Lung (tissue), 12 donors: Measurements from ENCODE around the gene NRCAM. TPM values are rescaled to one million over a fixed set of nuclear protein-coding genes. Genes with fewer than 3 reads are reported as not detected.
A peak's percentile ranks its signal among the peaks of the same experiment; 100 is the strongest.

ENCODE experiments used
- ATAC-seq: fragments of 200-7000 bp; cut with Tn5 transposase; one replicate; pipeline ENCODE4 v1.9.1; 2020; ENCODE audit warnings: moderate number of reproducible peaks; ENCODE audit not compliant: insufficient read depth, low FRiP score
- DNase-seq, 3 donors: peaks; one replicate each; pipeline ENCODE4 v3.0.0-alpha.2; 2013 to 2017
- H3K27ac ChIP-seq, 2 donors: one replicate each; pipeline ENCODE4 v1.5.1; 2013; ENCODE audit warnings: mild to moderate bottlenecking in 2 of 2, moderate library complexity in 2 of 2, control low read depth in 1 of 2, inconsistent platforms in 1 of 2, low read depth in 1 of 2, low read length in 1 of 2
- H3K27me3 ChIP-seq, 3 donors: one replicate each; pipeline ENCODE4 v1.5.1; 2013; ENCODE audit warnings: low read length in 2 of 3; ENCODE audit not compliant: control insufficient read depth in 3 of 3, insufficient read depth in 3 of 3
- H3K36me3 ChIP-seq, 4 donors: one replicate each; pipeline ENCODE4 v1.5.1; 2013; ENCODE audit warnings: low read length in 4 of 4, mild to moderate bottlenecking in 1 of 4, moderate library complexity in 1 of 4; ENCODE audit not compliant: control insufficient read depth in 4 of 4, insufficient read depth in 4 of 4
- H3K4me1 ChIP-seq, 5 donors: one replicate each; pipeline ENCODE4 v1.5.1; 2013; ENCODE audit warnings: low read length in 5 of 5, mild to moderate bottlenecking in 2 of 5, moderate library complexity in 1 of 5; ENCODE audit not compliant: control insufficient read depth in 5 of 5, insufficient read depth in 5 of 5
- H3K4me3 ChIP-seq: one replicate; pipeline ENCODE4 v1.5.1; 2013; ENCODE audit warnings: mild to moderate bottlenecking, control low read depth, moderate library complexity
- H3K9ac ChIP-seq, 2 donors: one replicate each; pipeline ENCODE4 v1.5.1; 2013; ENCODE audit warnings: low read length in 2 of 2, control low read depth in 1 of 2; ENCODE audit not compliant: insufficient read depth in 1 of 2
- H3K9me3 ChIP-seq, 4 donors: one replicate each; pipeline ENCODE4 v1.5.1; 2013; ENCODE audit warnings: low read length in 3 of 4, mild to moderate bottlenecking in 1 of 4, moderate library complexity in 1 of 4; ENCODE audit not compliant: control insufficient read depth in 4 of 4, insufficient read depth in 3 of 4
- WGBS, 2 donors: extraction: QIAGEN DNeasy Blood & Tissue Kit; methylation state at CpG; one replicate each; pipeline ENCODE4 v1.1.7; 2013; 5-methylcytosine and 5-hydroxymethylcytosine counted together
- polyA plus RNA-seq, 2 donors: library from polyadenylated mRNA; stranded (reverse); fragments of 200-250 nt; gene quantifications; one replicate each; pipeline ENCODE4 v1.2.1, GENCODE V29; 2013
- total RNA-seq, 2 donors: library from RNA; depleted of rRNA in 1 of 2; stranded (reverse); fragments of >200 nt in 1 of 2; gene quantifications; one replicate each; pipeline ENCODE4 v1.2.1, GENCODE V29; 2014 to 2021
- TF ChIP-seq, protein P1 (sequence below): IDR thresholded peaks from 2 replicates; pipeline ENCODE4 v1.5.1; 2012; ENCODE audit warnings: mild to moderate bottlenecking; ENCODE audit errors: control extremely low read depth, extremely low read depth
- donor health status: control.
- donor health status: control.
- donor health status: Bipolar disorder and iron deficiency.
- donor health status: healthy.
- donor health status: DM: yes; HTN: yes; CAD: no.

Gene NRCAM
- total and polyA plus RNA-seq, 4 donors: 2.5 to 32.4 (median 11.0) TPM

DNA sequence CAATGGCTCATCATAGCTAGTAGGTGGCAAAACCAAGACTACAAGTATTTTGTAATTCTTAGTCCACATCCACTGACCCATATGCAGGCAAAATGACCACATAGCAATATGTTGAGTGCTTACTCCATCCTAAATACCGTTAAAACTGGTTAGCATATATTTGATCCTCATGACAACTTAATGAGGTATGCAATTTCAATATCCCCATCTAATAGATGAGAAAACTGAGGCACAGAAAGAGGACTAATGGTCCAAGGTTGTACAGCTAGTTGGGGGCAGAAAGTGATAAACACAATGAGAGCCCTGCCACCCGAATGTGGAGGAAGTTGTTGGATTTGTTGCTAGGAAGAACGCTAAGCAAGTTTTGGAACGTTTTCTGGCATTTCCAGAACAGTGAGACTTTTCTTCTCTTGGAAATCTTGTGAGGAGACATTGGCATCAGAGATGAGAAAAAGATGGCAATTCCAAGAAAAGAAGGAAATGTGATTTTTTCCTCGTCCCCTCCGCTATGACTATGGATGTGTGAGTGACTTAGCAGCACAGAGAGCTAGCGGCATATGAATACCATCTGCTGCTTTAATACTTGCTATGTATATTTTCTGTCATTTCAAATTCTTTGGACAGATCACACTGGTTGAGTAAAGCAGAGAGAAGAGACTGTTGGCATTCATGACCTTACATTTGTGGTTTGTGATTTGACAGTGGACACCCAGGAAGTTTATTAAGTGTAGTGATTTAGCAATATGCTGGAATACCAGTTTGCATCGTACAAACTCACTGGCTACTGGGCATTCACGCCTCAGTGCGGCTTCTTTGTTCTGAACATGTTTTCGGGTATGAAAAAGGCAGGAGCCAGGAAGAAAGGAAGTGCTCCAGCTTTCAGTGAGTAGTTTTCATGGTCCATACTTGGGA is 51.5 kb downstream of the NRCAM start:
- TF ChIP-seq, protein P1, sequence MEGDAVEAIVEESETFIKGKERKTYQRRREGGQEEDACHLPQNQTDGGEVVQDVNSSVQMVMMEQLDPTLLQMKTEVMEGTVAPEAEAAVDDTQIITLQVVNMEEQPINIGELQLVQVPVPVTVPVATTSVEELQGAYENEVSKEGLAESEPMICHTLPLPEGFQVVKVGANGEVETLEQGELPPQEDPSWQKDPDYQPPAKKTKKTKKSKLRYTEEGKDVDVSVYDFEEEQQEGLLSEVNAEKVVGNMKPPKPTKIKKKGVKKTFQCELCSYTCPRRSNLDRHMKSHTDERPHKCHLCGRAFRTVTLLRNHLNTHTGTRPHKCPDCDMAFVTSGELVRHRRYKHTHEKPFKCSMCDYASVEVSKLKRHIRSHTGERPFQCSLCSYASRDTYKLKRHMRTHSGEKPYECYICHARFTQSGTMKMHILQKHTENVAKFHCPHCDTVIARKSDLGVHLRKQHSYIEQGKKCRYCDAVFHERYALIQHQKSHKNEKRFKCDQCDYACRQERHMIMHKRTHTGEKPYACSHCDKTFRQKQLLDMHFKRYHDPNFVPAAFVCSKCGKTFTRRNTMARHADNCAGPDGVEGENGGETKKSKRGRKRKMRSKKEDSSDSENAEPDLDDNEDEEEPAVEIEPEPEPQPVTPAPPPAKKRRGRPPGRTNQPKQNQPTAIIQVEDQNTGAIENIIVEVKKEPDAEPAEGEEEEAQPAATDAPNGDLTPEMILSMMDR: no peak
- Histone ChIP-seq H3K36me3 (no peaks in the 10 kb centered on the region), H3K27me3 (no peaks in the 10 kb centered on the region), H3K4me1 (peaks cover 0 to 50% (median 0%) of the 10 kb centered on the region in 5 donors), H3K27ac (no peak overlapping the region), H3K9ac (no peak overlapping the region), H3K4me3 (no peak overlapping the region), H3K9me3 (no peaks in the 10 kb centered on the region)
- peak; percentile 53 to 81 (median 76) for DNase-seq
- ATAC-seq: no peak
- 80 to 84% methylated on average over 11 of the region's 11 CpGs for WGBS, 2 donors

DNA sequence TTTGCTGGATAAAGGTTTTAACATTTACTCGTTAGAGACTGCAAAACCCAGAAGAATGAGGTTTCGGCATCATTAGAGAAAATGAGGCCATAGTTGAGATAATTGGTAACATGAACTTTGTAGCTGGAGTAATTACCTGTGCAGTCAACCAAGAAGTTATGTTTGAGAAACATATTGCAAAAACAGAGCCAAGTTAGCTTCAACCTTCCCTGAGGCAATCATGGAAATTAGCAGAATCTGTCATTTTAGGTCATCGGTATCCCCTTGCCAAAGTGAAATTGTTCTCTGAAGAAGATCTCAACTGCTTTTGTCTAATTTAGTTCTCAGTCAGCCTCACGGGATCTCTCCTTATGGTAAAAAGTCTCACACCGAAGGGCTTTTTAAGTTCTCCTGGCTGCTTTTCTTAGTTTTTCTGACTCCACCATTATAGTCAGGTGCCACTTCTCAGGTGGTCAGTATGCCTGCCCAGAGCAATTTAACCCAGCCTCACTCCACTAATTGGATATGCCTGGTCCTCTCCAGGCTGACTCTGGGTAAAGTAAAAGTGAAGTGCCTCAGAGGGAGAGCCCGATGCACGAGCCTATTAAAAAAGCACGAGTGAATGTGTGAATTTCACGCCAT is 52.5 kb downstream of the NRCAM start:
- DNase-seq: no peak
- Histone ChIP-seq H3K9ac (no peak overlapping the region), H3K27ac (no peak overlapping the region), H3K9me3 (no peaks in the 10 kb centered on the region), H3K36me3 (no peaks in the 10 kb centered on the region), H3K27me3 (no peaks in the 10 kb centered on the region), H3K4me1 (peaks cover 0 to 43% (median 0%) of the 10 kb centered on the region in 5 donors), H3K4me3 (no peak overlapping the region)
- ATAC-seq: no peak
- TF ChIP-seq, protein P1: no peak
- WGBS, 2 donors: 86 to 93% methylated on average over 9 of the region's 9 CpGs

DNA sequence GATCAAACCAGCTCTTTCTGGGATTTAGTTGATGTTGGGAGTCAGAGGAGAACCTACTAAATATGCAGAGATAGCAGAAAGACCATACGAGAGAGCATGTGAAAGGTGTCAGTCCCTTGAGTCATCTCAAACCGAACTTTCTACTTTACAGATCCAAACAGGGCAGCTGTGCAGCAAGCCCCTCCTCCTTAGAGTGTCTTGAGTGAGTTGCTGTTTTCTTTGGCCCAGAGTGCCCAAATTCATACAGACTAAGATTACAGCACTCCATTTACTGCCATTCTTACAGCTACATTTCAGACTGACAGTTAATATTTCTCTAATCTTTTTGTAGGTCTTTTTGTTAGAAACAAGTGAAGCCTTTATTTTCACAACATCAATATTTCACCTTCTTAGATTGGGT is 53.4 kb downstream of the NRCAM start:
- Histone ChIP-seq H3K27me3 (no peaks in the 10 kb centered on the region), H3K27ac (no peak overlapping the region), H3K4me3 (no peak overlapping the region), H3K36me3 (no peaks in the 10 kb centered on the region), H3K9ac (no peak overlapping the region), H3K4me1 (peaks cover 0 to 34% (median 0%) of the 10 kb centered on the region in 5 donors), H3K9me3 (no peaks in the 10 kb centered on the region)
- DNase-seq (peak in 1 of 3 donors; percentile 37), ATAC-seq (no peak)
- TF ChIP-seq, protein P1: no peak
- WGBS, 2 donors: 32 to 52% methylated on average over 2 of the region's 2 CpGs
